Loucy (cell line): ENCODE measurements around the gene HMX2.

Source experiments
- CTCF ChIP-seq: fragments of 200-600 bp; sonication (generic); conservative IDR thresholded peaks from 2 replicates; pipeline ENCODE4 v1.5.1; 2014; ENCODE audit warnings: mild to moderate bottlenecking, antibody characterized with exemption, low read length
- EZH2phosphoT487 ChIP-seq: fragments of 200-600 bp; IDR thresholded peaks from 2 replicates; pipeline ENCODE4 v1.6.1; 2018; ENCODE audit warnings: antibody characterized with exemption, mild to moderate bottlenecking, moderate library complexity, borderline replicate concordance

DNA sequence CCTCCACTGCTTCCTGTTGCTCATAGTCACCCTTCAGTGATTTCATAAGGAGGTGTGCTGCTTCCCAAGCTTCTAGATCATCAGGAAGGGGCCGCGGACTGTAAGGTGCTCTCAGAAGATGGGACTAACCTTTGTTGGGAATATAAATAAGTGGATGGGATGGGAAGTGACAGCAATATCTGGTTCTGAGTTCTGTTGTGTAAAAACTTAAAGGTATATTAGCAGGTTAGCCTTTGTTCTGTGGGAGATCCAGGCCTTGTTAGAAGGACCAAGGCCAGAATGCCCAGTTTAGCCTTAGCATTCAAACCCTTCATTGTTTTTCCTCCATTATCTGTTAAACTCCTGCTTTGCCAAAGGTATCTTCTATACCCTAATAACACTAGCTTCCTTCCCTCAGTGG is 18.7 kb downstream of the HMX2 start:
- TF ChIP-seq CTCF (no peak), EZH2phosphoT487 (no peak)
